Omental fat pad (tissue), 4 donors: ENCODE results near the gene IFT172. TPM values are rescaled to one million over a fixed set of nuclear protein-coding genes. Genes with fewer than 3 reads are reported as not detected.

Experiments
- ATAC-seq: fragments of 150-250 bp; one replicate; pipeline ENCODE4 v1.9.1; 2016; ENCODE audit warnings: mild to moderate bottlenecking, moderate library complexity; ENCODE audit not compliant: low FRiP score
- DNase-seq: peaks from one replicate; pipeline ENCODE4 v3.0.0-alpha.2; 2019; ENCODE audit warnings: low spot score
- total RNA-seq, 4 donors: library from RNA; depleted of rRNA; stranded (reverse); fragments of >200 nt; gene quantifications; one replicate each; pipeline ENCODE4 v1.1.0, GENCODE V29; 2016
- TF ChIP-seq, protein P1 (sequence below), 3 donors: fragments of 450-650 bp; IDR thresholded peaks; one replicate each; pipeline ENCODE4 v1.5.1; 2016 to 2017; ENCODE audit warnings: antibody characterized with exemption in 3 of 3, mild to moderate bottlenecking in 3 of 3, moderate library complexity in 2 of 3

IFT172 gene
- total RNA-seq, 4 donors from 2014 or later = 13.6 to 40.5 (median 32.4) TPM

DNA sequence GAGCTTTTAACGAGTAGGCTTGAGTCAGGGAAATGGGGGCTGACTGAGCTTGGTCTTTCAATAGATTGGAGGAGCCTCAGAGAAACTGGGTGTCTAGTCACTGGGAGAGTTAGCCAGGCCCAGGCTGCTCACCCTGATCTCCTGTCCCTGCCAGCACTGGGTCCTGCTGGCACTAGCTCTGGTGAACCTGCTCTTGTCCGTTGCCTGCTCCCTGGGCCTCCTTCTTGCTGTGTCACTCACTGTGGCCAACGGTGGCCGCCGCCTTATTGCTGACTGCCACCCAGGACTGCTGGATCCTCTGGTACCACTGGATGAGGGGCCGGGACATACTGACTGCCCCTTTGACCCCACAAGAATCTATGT lies 46.6 kb downstream of the IFT172 start:
- DNase-seq (no peak), ATAC-seq (peak; percentile 16)
- TF ChIP-seq, protein P1, sequence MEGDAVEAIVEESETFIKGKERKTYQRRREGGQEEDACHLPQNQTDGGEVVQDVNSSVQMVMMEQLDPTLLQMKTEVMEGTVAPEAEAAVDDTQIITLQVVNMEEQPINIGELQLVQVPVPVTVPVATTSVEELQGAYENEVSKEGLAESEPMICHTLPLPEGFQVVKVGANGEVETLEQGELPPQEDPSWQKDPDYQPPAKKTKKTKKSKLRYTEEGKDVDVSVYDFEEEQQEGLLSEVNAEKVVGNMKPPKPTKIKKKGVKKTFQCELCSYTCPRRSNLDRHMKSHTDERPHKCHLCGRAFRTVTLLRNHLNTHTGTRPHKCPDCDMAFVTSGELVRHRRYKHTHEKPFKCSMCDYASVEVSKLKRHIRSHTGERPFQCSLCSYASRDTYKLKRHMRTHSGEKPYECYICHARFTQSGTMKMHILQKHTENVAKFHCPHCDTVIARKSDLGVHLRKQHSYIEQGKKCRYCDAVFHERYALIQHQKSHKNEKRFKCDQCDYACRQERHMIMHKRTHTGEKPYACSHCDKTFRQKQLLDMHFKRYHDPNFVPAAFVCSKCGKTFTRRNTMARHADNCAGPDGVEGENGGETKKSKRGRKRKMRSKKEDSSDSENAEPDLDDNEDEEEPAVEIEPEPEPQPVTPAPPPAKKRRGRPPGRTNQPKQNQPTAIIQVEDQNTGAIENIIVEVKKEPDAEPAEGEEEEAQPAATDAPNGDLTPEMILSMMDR (IDR thresholded peaks at IDR 0.05) = no peak

DNA sequence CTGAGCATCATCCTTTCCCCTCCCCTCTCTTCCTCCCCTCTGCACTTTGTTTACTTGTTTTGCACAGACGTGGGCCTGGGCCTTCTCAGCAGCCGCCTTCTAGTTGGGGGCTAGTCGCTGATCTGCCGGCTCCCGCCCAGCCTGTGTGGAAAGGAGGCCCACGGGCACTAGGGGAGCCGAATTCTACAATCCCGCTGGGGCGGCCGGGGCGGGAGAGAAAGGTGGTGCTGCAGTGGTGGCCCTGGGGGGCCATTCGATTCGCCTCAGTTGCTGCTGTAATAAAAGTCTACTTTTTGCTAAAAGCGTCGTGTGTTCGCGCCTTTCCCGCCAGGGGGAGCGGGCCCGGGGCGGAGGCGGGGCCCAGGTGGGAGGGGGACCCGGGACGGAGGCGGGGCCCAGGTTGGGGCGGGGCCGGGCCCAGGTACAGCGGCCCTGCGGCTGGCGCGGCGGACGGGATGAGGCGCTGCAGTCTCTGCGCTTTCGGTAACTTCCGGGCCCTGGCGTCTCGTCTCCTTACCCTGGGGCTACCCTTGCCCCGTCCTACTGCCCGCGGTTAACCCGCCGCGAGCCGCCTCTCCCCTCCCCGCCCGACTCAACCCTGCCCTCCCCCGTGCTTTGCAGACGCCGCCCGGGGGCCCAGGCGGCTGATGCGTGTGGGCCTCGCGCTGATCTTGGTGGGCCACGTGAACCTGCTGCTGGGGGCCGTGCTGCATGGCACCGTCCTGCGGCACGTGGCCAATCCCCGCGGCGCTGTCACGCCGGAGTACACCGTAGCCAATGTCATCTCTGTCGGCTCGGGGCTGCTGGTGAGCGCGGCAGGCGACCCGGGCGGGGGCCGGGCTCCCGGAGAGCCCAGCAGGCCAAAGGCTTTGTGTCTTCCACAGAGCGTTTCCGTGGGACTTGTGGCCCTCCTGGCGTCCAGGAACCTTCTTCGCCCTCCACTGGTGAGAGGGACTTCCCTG lies 47.3 kb downstream of the IFT172 start, which contains the start of gene KRTCAP3:
TSS of gene KRTCAP3 (plus strand) at position 424 of the 962 bp plus-strand sequence. CDS start at position 456, 32 bp downstream.
- DNase-seq = no peak
- TF ChIP-seq, protein P1 (IDR thresholded peaks at IDR 0.05) = no peak
- peak; percentile 58 for ATAC-seq

DNA sequence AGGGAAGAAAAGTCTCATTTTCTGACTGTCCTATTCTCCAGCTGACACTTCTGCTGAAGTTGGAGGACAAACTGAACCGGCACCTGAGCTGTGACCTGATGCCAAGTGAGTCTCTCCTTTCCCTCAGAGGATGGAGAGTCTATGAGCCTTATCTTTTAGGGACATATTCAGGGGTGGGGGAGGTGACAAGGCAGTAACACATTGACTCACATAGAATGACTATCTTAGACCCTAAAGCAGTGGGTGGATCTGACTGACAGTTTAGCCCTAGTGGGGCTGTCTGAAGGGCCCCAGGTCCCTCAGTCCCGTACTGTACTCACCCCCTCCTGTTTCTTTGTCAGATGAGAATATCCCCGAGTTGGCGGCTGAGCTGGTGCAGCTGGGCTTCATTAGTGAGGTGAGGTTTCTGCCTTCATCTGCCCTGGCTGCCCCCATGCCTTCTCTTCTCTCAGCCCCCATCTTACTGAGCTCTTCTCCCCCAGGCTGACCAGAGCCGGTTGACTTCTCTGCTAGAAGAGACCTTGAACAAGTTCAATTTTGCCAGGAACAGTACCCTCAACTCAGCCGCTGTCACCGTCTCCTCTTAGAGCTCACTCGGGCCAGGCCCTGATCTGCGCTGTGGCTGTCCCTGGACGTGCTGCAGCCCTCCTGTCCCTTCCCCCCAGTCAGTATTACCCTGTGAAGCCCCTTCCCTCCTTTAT lies 48.2 kb downstream of the IFT172 start:
- ATAC-seq (no peak), DNase-seq (no peak)

DNA sequence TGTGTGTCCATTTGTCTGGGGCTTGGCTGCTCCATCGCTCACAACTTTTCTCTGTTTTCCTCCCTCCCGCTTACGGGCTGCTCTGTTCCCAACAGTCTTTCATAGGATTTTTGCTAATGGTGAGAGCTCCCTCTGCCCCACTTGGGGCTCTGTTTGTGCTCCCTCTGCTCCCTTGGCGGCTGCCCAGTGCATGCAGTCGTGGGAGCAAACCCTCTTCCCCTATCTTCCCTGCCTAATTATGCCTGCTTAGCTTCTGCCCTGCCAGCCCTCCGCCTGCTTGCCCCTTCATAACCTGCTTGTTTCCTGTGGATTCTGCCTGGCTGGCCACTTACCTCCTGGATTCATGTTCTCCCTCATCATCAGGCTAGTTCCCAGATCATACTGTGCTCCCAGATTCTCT lies 53.9 kb downstream of the IFT172 start:
- DNase-seq (no peak), ATAC-seq (no peak)
- TF ChIP-seq, protein P1 (IDR thresholded peaks at IDR 0.05) = no peak

More for the DNA sequence above, 48.2 kb downstream of the IFT172 start:
- TF ChIP-seq, protein P1 (IDR thresholded peaks at IDR 0.05) = no peak

DNA sequence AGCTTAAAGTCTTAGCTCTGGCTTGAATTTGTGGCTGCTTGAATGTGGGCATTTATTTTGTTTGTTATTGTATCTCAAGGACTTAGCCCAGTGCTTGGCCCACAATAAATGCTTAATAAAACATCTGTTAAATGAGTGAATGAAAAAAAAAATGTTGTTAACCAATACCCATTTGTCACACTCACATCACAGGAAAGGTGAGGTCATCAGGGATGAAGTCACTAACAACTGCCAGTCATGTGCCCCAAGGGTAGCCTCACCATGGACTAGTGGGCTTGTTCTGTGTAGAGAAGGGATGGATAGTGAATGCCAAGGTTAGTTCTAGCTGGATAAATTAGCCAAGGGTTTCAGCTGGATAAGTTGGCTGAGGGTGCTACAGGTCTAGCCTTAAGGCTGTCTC lies 58.1 kb downstream of the IFT172 start:
- DNase-seq = no peak
- no peak for ATAC-seq
- TF ChIP-seq, protein P1 (IDR thresholded peaks at IDR 0.05) = no peak

DNA sequence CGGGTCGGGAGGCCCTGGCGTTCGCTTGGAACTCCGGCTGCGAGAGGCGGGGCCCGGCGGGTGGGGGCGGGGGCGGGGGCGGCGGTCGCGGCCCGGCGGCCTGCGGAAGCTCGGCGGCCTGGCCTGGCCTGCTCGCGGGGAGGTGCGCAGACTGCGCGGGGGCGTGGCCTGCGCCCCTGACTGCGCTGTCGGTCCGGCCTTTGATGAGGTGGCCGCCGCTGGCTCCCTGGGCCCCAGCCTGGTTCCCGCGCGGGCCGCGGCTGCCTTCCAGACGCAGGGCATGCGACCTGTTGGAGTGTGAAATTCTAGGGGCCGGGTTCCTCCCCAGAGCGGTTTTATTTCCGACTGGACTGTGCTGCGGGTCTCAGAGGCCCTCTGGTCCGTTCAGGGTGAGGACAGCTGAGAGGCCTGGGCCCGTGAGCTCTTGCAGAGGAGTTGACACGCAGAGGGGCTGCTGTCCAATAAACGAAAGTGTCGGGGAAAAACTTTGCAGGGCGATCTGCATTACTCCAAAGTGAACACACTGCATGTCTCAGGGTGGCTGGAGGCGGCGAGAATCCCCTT lies 60.5 kb downstream of the IFT172 start:
- DNase-seq = peak; percentile 27
- peak; percentile 94 for ATAC-seq
- TF ChIP-seq, protein P1 (IDR thresholded peaks at IDR 0.05) = no peak
